Natural killer cell (primary cell): ENCODE data around the gene TPBGL. TPM values are rescaled to one million over a fixed set of nuclear protein-coding genes. Genes with fewer than 3 reads are reported as not detected.

Source experiments
- ATAC-seq, 3 donors: fragments of 150-1000 bp in 2 of 3; fragments of 200-7000 bp in 1 of 3; cut with Tn5 transposase; 1 replicate in 1 of 3; 2 replicates in 2 of 3; pipeline ENCODE4 v1.10.0; 2021; ENCODE audit warnings: mild to moderate bottlenecking in 2 of 3, moderate library complexity in 2 of 3
- DNase-seq, 2 donors: peaks; one replicate each; pipeline versions ENCODE4 v3.0.0 to v3.0.0-alpha.2; 2013 to 2021; ENCODE audit warnings: mixed read lengths in 1 of 2
- H3K27ac ChIP-seq: one replicate; pipeline ENCODE4 v1.5.1; 2013; ENCODE audit warnings: mild to moderate bottlenecking, low read length
- H3K27me3 ChIP-seq: one replicate; pipeline ENCODE4 v1.6.1; 2013; ENCODE audit warnings: low read length; ENCODE audit not compliant: control insufficient read depth, insufficient read depth
- H3K36me3 ChIP-seq: one replicate; pipeline ENCODE4 v1.6.1; 2013; ENCODE audit warnings: low read length; ENCODE audit not compliant: control insufficient read depth, insufficient read depth
- H3K4me1 ChIP-seq: one replicate; pipeline ENCODE4 v1.6.1; 2013; ENCODE audit warnings: low read length; ENCODE audit not compliant: control insufficient read depth, insufficient read depth
- H3K4me3 ChIP-seq: one replicate; pipeline ENCODE4 v1.5.1; 2013; ENCODE audit warnings: low read length
- H3K9me3 ChIP-seq: one replicate; pipeline ENCODE4 v1.6.1; 2013; ENCODE audit warnings: low read length; ENCODE audit not compliant: control insufficient read depth, insufficient read depth
- H3K27ac Mint-ChIP-seq, 2 donors: one replicate each; pipeline ENCODE4 v1.8.0; 2022; ENCODE audit warnings: mild to moderate bottlenecking in 2 of 2, mixed read lengths in 2 of 2, moderate library complexity in 1 of 2
- H3K27me3 Mint-ChIP-seq, 2 donors: one replicate each; pipeline ENCODE4 v1.8.0; 2022; ENCODE audit warnings: low read depth in 2 of 2, mixed read lengths in 2 of 2
- H3K36me3 Mint-ChIP-seq: one replicate; pipeline ENCODE4 v1.8.0; 2022; ENCODE audit warnings: mixed read lengths
- H3K4me1 Mint-ChIP-seq, 2 donors: one replicate each; pipeline ENCODE4 v1.8.0; 2022; ENCODE audit warnings: mixed read lengths in 2 of 2
- H3K4me3 Mint-ChIP-seq: one replicate; pipeline ENCODE4 v1.8.0; 2022; ENCODE audit warnings: mild to moderate bottlenecking, moderate library complexity, mixed read lengths
- H3K9me3 Mint-ChIP-seq, 2 donors: one replicate each; pipeline ENCODE4 v1.8.0; 2022; ENCODE audit warnings: mixed read lengths in 2 of 2
- CTCF ChIP-seq: fragments of 200-600 bp; IDR thresholded peaks from one replicate; pipeline ENCODE4 v1.8.0; 2022; ENCODE audit warnings: antibody characterized with exemption
- WGBS: methylation state at CpG from one replicate; pipeline ENCODE4 v1.1.7; 2013; ENCODE audit warnings: missing lambda C conversion rate; ENCODE audit not compliant: insufficient coverage; 5-methylcytosine and 5-hydroxymethylcytosine counted together
- intact Hi-C: fragments of 100-400 bp; cut with micrococcal nuclease; formaldehyde crosslinking; loops from one replicate; pipeline ENCODE4 v1.14.2; 2022
- total RNA-seq, 4 donors: library from RNA; stranded (reverse); fragments of 120-200 nt in 1 of 4; gene quantifications; one replicate each; pipeline versions ENCODE4 v1.2.3 to v1.2.4, GENCODE V29; 2013 to 2022

TPBGL gene
- total RNA-seq, 3 donors from 2014 or later (not counting 1 experiment from before 2014, with no cell fraction given), result 0.34 to 0.75 (median 0.45) TPM

- no peak for TF ChIP-seq CTCF
Observed at GRCh38 chr11:75269896-75270295, 29.3 kb downstream of the TPBGL start.

GRCh38 chr11:75270896-75271418 is 30.4 kb downstream of the TPBGL start:
- Mint-ChIP-seq H3K4me1 (peaks cover 24 to 27% of the 10 kb centered on the region in 2 donors), H3K9me3 (no peaks in the 10 kb centered on the region), H3K27ac (peak overlapping the region; percentile 81 to 87), H3K27me3 (no peaks in the 10 kb centered on the region), H3K36me3 (peaks cover 9% of the 10 kb centered on the region), H3K4me3 (no peak overlapping the region)
- Histone ChIP-seq H3K4me1 (peaks cover 40% of the 10 kb centered on the region), H3K36me3 (peaks cover 52% of the 10 kb centered on the region), H3K9me3 (no peaks in the 10 kb centered on the region), H3K27me3 (no peaks in the 10 kb centered on the region), H3K4me3 (no peak overlapping the region), H3K27ac (no peak overlapping the region)
- DNase-seq, result peak in 1 of 2 donors; percentile 66
- ATAC-seq, result no peak
- no peak for TF ChIP-seq CTCF
- intact Hi-C loops, result no loop called here
- 94% methylated on average over 3 of the region's 3 CpGs for WGBS

More at GRCh38 chr11:75269896-75270295, 29.3 kb downstream of the TPBGL start:
- WGBS, result 95% methylated on average over 9 of the region's 9 CpGs
- DNase-seq (no peak), ATAC-seq (no peak)
- Mint-ChIP-seq H3K36me3 (peaks cover 9% of the 10 kb centered on the region), H3K4me3 (no peak overlapping the region), H3K27me3 (no peaks in the 10 kb centered on the region), H3K27ac (peak overlapping the region in 1 of 2 donors; percentile 18), H3K4me1 (peaks cover 15 to 21% of the 10 kb centered on the region in 2 donors), H3K9me3 (no peaks in the 10 kb centered on the region)
- H3K4me1 ChIP-seq, result peaks cover 31% of the 10 kb centered on the region
- no peaks in the 10 kb centered on the region for H3K27me3 ChIP-seq
- intact Hi-C loops, result no loop called here
- H3K36me3 ChIP-seq, result peaks cover 55% of the 10 kb centered on the region
- no peaks in the 10 kb centered on the region for H3K9me3 ChIP-seq
- H3K27ac ChIP-seq, result no peak overlapping the region
- H3K4me3 ChIP-seq, result no peak overlapping the region

- Histone ChIP-seq H3K9me3 (no peaks in the 10 kb centered on the region), H3K4me3 (no peak overlapping the region), H3K27ac (no peak overlapping the region), H3K36me3 (peaks cover 51% of the 10 kb centered on the region), H3K27me3 (no peaks in the 10 kb centered on the region), H3K4me1 (peaks cover 42% of the 10 kb centered on the region)
- H3K4me3 Mint-ChIP-seq, result peak overlapping the region; percentile 21
- DNase-seq (no peak), ATAC-seq (no peak)
- H3K27me3 Mint-ChIP-seq, result no peaks in the 10 kb centered on the region
- no peak for TF ChIP-seq CTCF
- H3K36me3 Mint-ChIP-seq, result peaks cover 9% of the 10 kb centered on the region
- peak overlapping the region; percentile 81 to 87 for H3K27ac Mint-ChIP-seq
- no peaks in the 10 kb centered on the region for H3K9me3 Mint-ChIP-seq
- intact Hi-C loops, result no loop called here
- peaks cover 31 to 35% of the 10 kb centered on the region in 2 donors for H3K4me1 Mint-ChIP-seq
- WGBS, result 91% methylated on average over 6 of the region's 6 CpGs
Observed at GRCh38 chr11:75271730-75272129, 31.2 kb downstream of the TPBGL start.

- H3K4me1 ChIP-seq, result peaks cover 47% of the 10 kb centered on the region
- no peaks in the 10 kb centered on the region for H3K27me3 Mint-ChIP-seq
- DNase-seq, result no peak
- 91% methylated on average over 5 of the region's 5 CpGs for WGBS
- peak overlapping the region; percentile 80 to 89 for H3K27ac Mint-ChIP-seq
- peaks cover 52% of the 10 kb centered on the region for H3K36me3 ChIP-seq
- H3K27ac ChIP-seq, result no peak overlapping the region
- TF ChIP-seq CTCF, result no peak
- H3K4me3 Mint-ChIP-seq, result no peak overlapping the region
- peaks cover 9% of the 10 kb centered on the region for H3K36me3 Mint-ChIP-seq
- H3K4me3 ChIP-seq, result no peak overlapping the region
- no peak for ATAC-seq
- intact Hi-C loops, result no loop called here
- peaks cover 38% of the 10 kb centered on the region in 2 donors for H3K4me1 Mint-ChIP-seq
- H3K9me3 ChIP-seq, result no peaks in the 10 kb centered on the region
- H3K9me3 Mint-ChIP-seq, result no peaks in the 10 kb centered on the region
- no peaks in the 10 kb centered on the region for H3K27me3 ChIP-seq
Observed at GRCh38 chr11:75272391-75272790, 31.8 kb downstream of the TPBGL start.
